ENCODE measurements around the gene COPG1. TPM values are rescaled to one million over a fixed set of nuclear protein-coding genes. Genes with fewer than 3 reads are reported as not detected.

COPG1 gene
- total RNA-seq, 4 donors from 2014 or later, result 72.6 to 124 (median 88.1) TPM

- Histone ChIP-seq H3K27me3 (no peaks in the 10 kb centered on the region), H3K27ac (no peak overlapping the region), H3K9me3 (no peaks in the 10 kb centered on the region), H3K4me3 (no peak overlapping the region), H3K4me1 (peaks cover 0 to 21% (median 3%) of the 10 kb centered on the region in 4 donors), H3K36me3 (no peaks in the 10 kb centered on the region)
- DNase-seq (ENCODE audit: low spot score in 2 of 2), result no peak
- 91 to 93% methylated on average over 3 of the region's 3 CpGs for WGBS, 2 donors
- no peak for TF ChIP-seq CTCF (IDR thresholded peaks at IDR 0.05)
- no peak for TF ChIP-seq EP300 (IDR thresholded peaks at IDR 0.05)
- TF ChIP-seq POLR2A (IDR thresholded peaks at IDR 0.05), result no peak
Observed at GRCh38 chr3:129311054-129311902, 61.9 kb downstream of the COPG1 start.

- no peak for DNase-seq (ENCODE audit: low spot score in 2 of 2)
- Histone ChIP-seq H3K4me3 (no peak overlapping the region), H3K4me1 (peaks cover 0 to 25% (median 6%) of the 10 kb centered on the region in 4 donors), H3K36me3 (no peaks in the 10 kb centered on the region), H3K9me3 (no peaks in the 10 kb centered on the region), H3K27ac (peak overlapping the region in 2 of 4 donors; percentile 17 to 96), H3K27me3 (no peaks in the 10 kb centered on the region)
- WGBS, 2 donors, result 81 to 83% methylated on average over 2 of the region's 2 CpGs
- TF ChIP-seq EP300 (IDR thresholded peaks at IDR 0.05), result no peak
Observed at GRCh38 chr3:129312021-129312639, 62.7 kb downstream of the COPG1 start.

GRCh38 chr3:129312671-129313414 lies 63.4 kb downstream of the COPG1 start:
- Histone ChIP-seq H3K36me3 (no peaks in the 10 kb centered on the region), H3K4me3 (no peak overlapping the region), H3K9me3 (no peaks in the 10 kb centered on the region), H3K4me1 (peaks cover 0 to 32% (median 11%) of the 10 kb centered on the region in 4 donors), H3K27me3 (no peaks in the 10 kb centered on the region), H3K27ac (peak overlapping the region in 2 of 4 donors; percentile 96)
- TF ChIP-seq POLR2A (IDR thresholded peaks at IDR 0.05) (no peak), EP300 (IDR thresholded peaks at IDR 0.05) (no peak), CTCF (IDR thresholded peaks at IDR 0.05) (no peak)
- no peak for DNase-seq (ENCODE audit: low spot score in 2 of 2)

- no peak for DNase-seq (ENCODE audit: low spot score in 2 of 2)
- Histone ChIP-seq H3K27ac (peak overlapping the region in 2 of 4 donors; percentile 96), H3K36me3 (no peaks in the 10 kb centered on the region), H3K4me3 (no peak overlapping the region), H3K9me3 (no peaks in the 10 kb centered on the region), H3K4me1 (peaks cover 0 to 33% (median 11%) of the 10 kb centered on the region in 4 donors), H3K27me3 (no peaks in the 10 kb centered on the region)
- TF ChIP-seq EP300 (IDR thresholded peaks at IDR 0.05), result no peak
- TF ChIP-seq CTCF (IDR thresholded peaks at IDR 0.05), result no peak
- no peak for TF ChIP-seq POLR2A (IDR thresholded peaks at IDR 0.05)
Observed at GRCh38 chr3:129313415-129313664, 63.9 kb downstream of the COPG1 start.

- peak overlapping the region in 3 of 4 donors; percentile 76 to 92 (median 88) for H3K4me3 ChIP-seq
- 44 to 50% methylated on average over 7 of the region's 7 CpGs for WGBS, 2 donors
- peak; percentile 29 to 57 for DNase-seq (ENCODE audit: low spot score in 2 of 2)
Observed at GRCh38 chr3:129313665-129314385, 64.4 kb downstream of the COPG1 start.

More at GRCh38 chr3:129313665-129314385, 64.4 kb downstream of the COPG1 start:
- H3K4me1 ChIP-seq, result peaks cover 0 to 33% (median 11%) of the 10 kb centered on the region in 4 donors
- no peaks in the 10 kb centered on the region for H3K9me3 ChIP-seq
- H3K36me3 ChIP-seq, result no peaks in the 10 kb centered on the region
- TF ChIP-seq EP300 (IDR thresholded peaks at IDR 0.05), result peak in 1 of 2 donors; percentile 11
- no peak for TF ChIP-seq POLR2A (IDR thresholded peaks at IDR 0.05)
- no peaks in the 10 kb centered on the region for H3K27me3 ChIP-seq
- peak overlapping the region; percentile 87 to 96 (median 94) for H3K27ac ChIP-seq
